Measurements from ENCODE around the gene MPO. TPM values are rescaled to one million over a fixed set of nuclear protein-coding genes. Genes with fewer than 3 reads are reported as not detected.

Gene MPO
- total RNA-seq, 4 donors from 2014 or later = 1.7 TPM; not detected in 3

DNA sequence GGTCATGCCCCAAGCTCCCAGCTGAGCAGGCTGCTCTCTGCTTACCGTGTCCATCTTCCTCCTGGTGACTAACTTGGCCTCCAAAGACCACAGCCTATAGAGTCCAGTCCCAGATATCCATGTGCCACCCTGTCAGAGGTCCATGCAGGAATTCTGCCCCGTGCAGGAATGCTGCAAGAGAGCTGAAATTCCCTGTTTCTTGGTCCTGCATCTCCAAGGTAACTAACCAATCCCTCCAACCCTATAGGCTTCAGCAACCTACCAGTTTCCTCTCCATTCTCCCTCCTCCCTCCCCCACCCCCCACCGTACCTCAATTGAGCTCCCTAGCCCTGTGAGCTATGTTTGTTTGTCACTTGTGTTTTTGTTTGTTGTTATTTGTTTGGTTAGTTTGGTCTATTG, 52.1 kb downstream of the MPO start:
- H3K27me3 ChIP-seq = no peaks in the 10 kb centered on the region
- no peak overlapping the region for H3K4me3 ChIP-seq
- H3K9me3 ChIP-seq = no peaks in the 10 kb centered on the region
- DNase-seq = no peak
- TF ChIP-seq POLR2A (IDR thresholded peaks at IDR 0.05) (no peak), CTCF (IDR thresholded peaks at IDR 0.05) (no peak)
- H3K36me3 ChIP-seq = no peaks in the 10 kb centered on the region
- H3K27ac ChIP-seq = no peak overlapping the region
- H3K4me1 ChIP-seq = peaks cover 0 to 6% (median 0%) of the 10 kb centered on the region in 4 donors

DNA sequence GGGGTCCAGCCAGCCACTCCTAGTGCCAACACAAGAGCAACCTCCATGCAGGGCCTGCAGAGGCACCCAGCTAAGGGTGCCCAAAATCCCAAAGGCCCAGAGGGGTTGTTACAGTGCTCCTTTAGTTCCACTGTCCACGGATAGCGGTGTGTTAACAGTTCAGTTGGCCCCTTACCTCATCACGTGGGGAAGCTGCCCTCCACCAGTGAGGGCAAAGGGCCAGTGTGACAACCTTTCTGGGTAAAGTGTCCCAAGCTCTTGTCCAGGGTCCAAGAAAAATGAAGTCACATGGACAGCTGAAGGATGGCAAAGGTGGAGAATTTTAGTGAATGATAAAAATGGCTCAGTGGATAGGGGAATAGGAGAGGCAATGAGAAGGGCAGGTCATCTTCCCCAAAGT, 53.0 kb downstream of the MPO start:
- no peaks in the 10 kb centered on the region for H3K36me3 ChIP-seq
- no peak overlapping the region for H3K27ac ChIP-seq
- no peaks in the 10 kb centered on the region for H3K27me3 ChIP-seq
- no peaks in the 10 kb centered on the region for H3K9me3 ChIP-seq
- no peak overlapping the region for H3K4me3 ChIP-seq
- no peak for TF ChIP-seq POLR2A (IDR thresholded peaks at IDR 0.05)
- TF ChIP-seq CTCF (IDR thresholded peaks at IDR 0.05) = no peak
- H3K4me1 ChIP-seq = peaks cover 0 to 6% (median 0%) of the 10 kb centered on the region in 4 donors
- no peak for DNase-seq

DNA sequence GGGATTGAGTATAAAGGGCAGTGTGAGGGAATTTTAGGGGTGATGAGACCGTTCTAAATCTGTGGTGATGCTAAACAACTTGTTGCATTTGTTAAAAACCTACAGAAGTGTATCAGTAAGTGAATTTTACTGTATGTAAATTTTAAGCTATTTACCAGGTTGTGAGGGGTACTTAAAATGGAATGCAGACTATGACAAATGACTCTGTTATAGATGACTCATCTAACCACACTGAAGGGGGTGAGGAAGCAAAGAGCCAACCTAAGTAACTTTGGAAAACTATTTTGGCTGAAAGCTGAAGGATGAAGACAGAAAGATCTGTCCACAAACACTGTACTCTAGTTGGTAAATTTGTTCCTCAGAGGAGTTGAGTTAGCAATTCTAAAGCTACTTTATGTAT, 56.4 kb downstream of the MPO start:
- H3K4me1 ChIP-seq = peaks cover 0 to 6% (median 0%) of the 10 kb centered on the region in 4 donors
- DNase-seq = no peak
- TF ChIP-seq CTCF (IDR thresholded peaks at IDR 0.05) (no peak), POLR2A (IDR thresholded peaks at IDR 0.05) (no peak)
- no peak overlapping the region for H3K27ac ChIP-seq
- no peaks in the 10 kb centered on the region for H3K36me3 ChIP-seq
- no peak overlapping the region for H3K4me3 ChIP-seq
- no peaks in the 10 kb centered on the region for H3K9me3 ChIP-seq
- H3K27me3 ChIP-seq = no peaks in the 10 kb centered on the region

Other genes with a start within 250 kb of the MPO start
- 10 to 100 TPM; 18.2 to 23.9 (median 23.8) TPM for gene DYNLL2, start 197.5 kb downstream of the MPO start, total RNA-seq
- not detected for gene OR4D1, start 132.6 kb downstream of the MPO start, total RNA-seq
- not detected for gene OR4D2, start 114.0 kb downstream of the MPO start, total RNA-seq
- not detected for gene EPX, start 88.2 kb downstream of the MPO start, total RNA-seq
- gene MKS1, start 61.7 kb downstream of the MPO start, total RNA-seq = 10 to 100 TPM in 3 of 4 donors, 1 to 10 TPM in 1; 6.7 to 20.9 (median 14.8) TPM
- gene LPO, start 42.4 kb downstream of the MPO start, total RNA-seq = 1 to 10 TPM in 2 of 4 donors, not detected in 2; 2.3 to 9.0 TPM
- gene TSPOAP1, start 47.9 kb upstream of the MPO start, total RNA-seq = 10 to 100 TPM in 2 of 4 donors, 1 to 10 TPM in 2; 9.1 to 11.9 (median 10.4) TPM
- gene SUPT4H1, start 71.3 kb upstream of the MPO start, total RNA-seq = 10 to 100 TPM; 31.9 to 56.1 (median 47.9) TPM
- gene RNF43, start 136.6 kb upstream of the MPO start, total RNA-seq = 100 to 1,000 TPM in 2 of 4 donors, 10 to 100 TPM in 2; 46.9 to 104 (median 85.4) TPM
- gene HSF5, start 207.5 kb upstream of the MPO start, total RNA-seq = under 1 TPM in 2 of 4 donors, not detected in 2; 0.28 to 0.83 TPM
- 100 to 1,000 TPM in 2 of 4 donors, 10 to 100 TPM in 2; 46.2 to 129 (median 105) TPM for gene MTMR4, start 233.7 kb upstream of the MPO start, total RNA-seq

Measured in Peyer's patch (tissue), 4 donors.